HG02852 (cell line): ENCODE data around the gene GAS6.

ENCODE experiments used
- ATAC-seq: cut with Tn5 transposase; IDR thresholded peaks from one replicate; pipeline ENCODE4 v1.9.1; 2021; ENCODE audit warnings: mild to moderate bottlenecking, moderate library complexity; ENCODE audit not compliant: unreplicated experiment

Gene GAS6

DNA sequence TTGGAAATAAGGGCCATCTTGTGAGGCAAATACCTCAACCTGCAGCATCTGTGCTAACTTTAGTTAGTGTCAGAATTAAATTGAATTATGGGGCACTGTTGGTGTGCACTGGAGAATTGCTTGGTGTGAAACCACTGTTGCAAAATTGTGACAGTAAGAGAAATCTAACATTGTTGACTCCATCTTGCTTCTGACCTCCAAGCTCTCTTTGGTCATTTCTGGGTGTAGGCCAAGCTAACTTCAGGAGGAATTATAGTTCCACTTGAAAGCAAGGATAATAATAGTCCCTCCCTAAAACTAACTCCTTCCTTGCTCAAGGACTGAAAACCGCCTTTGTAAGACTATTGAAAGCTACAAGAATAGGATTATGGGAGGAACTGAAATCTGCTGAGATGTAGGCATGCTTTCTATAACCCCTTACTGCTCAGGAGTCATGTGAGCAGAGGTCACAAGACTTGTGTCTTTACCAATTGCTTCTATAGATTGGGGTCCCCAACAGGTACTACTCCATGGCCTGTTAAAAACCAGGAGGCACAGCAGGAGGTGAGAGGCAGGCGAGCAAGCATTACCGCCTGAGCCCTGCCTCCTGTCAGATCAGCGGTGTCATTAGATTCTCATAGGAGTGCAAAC, 24.9 kb upstream of the GAS6 start:
- ATAC-seq, result no peak

DNA sequence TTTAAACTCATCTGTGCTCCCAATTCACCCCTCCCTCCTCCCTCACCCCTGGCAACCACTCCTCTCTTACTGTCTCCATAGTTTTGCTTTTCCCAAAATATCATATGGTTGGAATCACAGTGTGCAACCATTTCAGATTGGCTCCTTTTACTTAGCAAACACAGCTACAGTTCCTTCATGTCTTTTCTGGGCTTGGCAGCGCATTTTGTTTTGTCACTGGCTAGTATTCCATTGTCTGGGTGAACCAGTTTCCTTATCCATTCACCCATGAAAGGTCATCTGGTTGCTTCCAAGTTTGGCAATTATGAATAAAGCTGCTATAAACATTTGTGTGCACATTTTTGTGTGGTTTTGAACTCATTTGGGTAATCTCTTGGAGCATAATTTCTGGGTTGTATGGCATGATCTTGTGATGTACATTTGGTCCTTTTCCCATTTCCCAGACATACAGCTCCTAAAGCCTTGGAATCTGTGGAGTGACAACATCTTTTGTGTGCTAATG, 23.9 kb upstream of the GAS6 start:
- ATAC-seq, result no peak

DNA sequence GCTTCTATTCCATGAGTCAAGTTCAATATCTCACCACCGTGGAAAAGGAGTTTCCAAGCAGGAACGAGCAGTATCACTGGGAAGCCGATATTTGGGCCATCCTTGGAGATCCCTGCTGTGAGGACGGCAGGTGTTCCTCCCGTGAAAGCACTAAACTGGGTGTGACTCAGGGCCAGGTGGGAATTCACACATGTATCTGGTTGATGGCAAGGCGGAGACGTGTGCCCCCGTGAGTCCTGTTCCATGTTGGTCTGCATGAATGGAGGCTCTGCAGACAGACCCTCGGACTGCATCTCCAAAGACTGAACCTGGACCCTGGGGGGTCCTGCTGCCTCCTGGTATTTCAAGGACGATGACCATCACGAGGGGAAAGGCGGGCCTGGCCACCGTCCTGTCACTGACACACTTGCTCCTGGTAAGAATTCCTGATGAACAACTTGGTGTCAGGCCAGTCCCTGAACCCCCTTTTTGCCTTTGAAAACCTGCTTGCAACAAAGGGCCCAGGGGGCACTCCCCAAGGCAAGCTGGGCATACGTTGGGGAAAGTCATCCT, 22.8 kb upstream of the GAS6 start:
- ATAC-seq, result no peak

DNA sequence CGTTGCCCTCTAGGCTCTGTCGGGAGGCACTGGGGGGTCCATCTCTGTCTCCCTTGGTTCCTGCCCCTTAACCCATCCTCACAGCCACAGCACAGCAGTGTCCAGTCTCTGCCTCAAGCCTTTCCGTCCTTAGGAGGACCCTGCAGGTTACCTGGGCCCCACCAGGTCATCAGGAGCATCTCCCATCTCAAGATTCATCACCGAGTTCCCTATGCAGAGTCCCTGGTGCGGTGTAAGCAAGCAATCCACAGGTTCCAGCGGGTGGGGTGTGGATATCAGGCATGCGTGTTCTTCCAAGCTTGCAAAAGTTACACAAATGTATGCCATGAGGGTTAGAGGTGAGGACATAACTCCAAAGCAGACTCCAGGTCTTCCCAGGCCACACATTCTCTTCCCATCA, 20.9 kb upstream of the GAS6 start:
- ATAC-seq, result no peak

DNA sequence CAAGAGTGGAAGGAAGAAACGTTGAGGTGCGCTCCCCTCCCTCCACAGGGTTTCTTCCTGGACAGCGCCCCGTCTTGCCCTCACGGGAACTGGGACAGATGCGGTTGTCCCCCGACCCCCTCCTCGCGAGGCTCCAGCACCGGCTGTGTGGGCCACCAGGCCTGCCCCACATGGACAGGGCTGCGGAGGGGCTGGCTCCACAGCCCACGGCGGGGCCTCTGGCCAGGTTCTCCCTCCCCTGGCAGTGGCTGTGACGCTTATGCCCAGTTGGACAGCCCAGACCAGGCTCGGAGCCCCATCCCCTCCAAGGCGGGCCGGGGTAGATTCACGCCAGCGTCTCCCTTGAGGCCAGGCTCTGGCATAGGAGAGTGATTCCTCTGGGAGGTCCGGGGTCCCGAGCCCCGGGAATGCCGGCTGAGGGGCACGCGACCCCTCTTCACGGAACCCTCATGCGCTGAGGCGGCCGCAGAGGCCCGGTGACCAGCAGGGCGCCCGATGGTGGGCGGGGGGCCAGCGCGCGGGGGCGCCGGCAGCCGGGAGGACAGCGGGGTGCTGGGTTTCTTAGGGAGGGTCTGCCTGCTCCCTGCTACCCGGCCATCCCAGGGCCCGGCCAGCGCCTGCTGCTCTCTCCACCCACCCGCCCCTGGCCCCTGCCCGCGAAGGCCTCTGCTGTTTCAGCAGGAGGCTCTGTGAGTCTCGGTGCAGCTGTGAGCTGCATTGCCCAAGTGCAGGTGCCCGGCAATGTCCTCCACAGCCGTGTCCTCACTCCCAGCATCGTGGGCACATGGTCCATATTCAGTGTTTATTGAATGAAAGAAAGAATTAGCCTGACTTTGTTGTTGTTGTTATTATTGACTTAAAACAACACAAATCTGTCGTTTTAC, 20.3 kb upstream of the GAS6 start:
- ATAC-seq, result no peak

DNA sequence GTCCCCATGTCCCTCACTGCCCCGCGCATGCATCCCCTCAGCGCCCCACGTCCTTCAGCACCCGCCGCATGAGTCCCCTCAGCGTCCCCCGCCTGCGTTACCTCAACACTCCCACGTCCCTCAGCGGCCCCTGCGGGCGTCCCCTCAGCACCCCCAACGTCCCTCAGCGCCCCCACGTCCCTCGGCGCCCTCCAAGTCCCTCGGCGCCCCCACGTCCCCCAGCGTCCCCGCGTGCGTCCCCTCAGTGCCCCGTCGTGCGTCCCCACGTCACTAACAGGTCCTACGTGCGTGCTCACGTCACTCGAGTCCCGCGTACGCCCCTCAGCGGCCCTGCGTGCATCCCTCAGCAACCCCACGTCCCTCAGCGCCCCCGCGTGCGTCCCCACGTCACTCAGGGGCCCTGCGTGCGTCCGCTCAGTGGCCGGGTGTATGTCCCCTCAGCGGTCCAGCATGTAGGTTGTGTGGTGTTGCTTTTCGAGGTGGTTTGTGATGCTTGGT, 19.5 kb upstream of the GAS6 start:
- no peak for ATAC-seq

DNA sequence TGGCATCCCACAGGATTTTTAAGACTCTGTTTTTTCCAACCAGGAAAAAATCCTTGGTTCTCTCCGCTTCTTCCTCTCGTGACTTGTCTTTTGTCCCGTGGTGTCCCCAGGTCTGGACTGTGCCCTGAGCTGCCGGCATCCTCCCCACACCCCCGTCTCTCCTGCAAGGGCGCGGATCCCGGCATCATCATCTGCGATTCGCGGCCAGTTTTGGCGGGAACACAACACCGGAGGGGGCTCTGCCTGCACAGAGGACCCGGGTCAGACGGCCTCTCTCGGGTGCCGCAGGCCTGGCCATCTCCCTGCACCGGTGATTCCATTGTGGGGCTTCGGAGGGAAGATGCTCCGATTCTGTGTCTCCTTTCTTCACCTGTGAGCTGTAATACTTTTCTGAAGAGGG, 18.8 kb upstream of the GAS6 start:
- ATAC-seq, result no peak

DNA sequence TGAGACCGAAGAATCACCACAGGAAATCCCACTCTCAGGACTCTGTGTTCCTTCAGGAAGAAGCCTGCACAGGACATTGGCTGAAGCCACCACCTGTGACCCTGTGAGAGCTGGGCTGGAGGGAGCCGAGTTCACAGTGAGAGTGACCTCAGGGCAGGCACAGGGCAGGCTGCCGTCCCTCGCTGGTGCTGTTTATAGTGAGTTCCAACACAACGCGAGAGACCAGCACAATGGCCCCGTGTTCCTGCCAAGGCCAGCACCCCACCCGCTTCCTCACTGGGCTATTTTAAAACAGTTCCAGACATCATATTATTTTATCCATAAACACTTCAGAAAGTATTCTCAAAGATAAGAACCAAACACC, 18.4 kb upstream of the GAS6 start:
- no peak for ATAC-seq

DNA sequence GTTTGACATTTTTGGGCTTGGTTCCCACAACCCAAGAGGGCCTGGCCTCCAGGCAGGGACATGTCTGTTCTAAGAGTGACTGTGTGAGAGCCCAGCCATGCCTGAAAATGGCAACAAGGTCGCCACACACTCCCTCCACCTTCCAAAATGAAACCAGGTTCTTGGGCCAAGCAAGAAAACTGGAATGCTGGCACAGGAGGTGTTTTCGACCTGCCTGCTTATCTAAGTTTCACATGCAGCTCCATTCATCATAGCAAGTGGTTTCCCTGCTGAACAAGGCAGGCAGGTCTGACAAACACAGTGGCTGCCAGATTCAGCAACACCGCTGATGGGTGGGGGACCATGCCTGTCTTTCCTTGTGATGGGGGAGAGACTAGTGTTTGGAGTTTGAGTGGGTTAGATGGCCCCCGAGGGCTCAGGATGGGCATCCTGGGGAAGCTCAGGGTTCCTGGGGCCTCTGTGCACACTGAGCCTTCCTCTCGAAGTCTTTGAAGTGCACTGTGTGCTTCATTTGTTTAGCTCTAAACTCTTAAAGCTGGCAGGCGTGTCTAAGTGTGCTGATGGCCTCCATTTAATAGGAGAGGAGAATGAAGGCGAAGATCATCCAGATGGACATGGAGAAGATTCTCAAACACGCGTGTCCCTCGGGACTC, 17.9 kb upstream of the GAS6 start:
- ATAC-seq, result no peak

DNA sequence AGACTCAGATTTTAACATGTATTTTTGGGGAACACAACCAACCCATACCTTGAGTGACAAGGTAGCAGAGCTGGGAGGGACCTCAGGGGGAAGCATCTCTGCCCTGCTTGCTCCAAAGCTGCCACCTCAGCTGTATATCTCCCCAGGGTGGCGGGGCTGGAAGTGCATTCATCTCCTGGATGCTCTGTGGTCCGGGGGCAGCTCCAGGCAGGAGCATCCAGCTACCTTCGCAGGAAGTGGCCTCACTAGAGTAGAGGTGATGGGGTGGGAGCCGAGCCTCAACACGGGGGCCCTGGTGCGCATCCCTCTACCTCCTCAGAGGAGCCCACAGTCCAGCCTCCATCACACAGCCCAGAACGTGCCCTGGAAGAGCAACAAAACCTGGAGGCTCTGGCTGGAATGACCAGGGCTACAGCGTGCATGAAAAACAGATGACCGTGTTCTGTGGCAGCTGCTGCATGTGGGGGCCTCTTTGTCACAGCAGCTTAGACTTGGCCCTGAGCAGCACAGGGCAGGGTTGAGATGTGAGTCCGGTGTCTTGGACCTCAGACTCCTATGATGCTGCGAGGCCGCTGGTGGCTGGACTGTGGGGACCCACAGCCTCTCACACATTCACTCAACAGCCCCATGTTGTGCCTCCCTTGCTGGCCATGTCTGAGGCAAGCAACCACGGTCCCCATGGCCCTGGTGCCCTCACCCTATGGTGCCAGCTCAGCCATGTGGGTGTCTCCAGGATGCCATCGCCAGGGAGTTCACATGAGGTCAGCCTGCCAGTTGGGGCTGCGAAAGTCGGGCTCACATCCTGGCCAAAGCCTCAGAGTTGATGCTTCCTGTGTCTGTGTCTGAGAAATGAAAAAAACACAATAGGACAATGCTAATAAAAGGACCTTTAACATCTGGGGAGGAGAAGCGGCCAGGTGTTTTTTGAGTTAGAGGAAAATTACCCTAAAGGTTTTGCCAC, 17.1 kb upstream of the GAS6 start:
- ATAC-seq, result no peak

DNA sequence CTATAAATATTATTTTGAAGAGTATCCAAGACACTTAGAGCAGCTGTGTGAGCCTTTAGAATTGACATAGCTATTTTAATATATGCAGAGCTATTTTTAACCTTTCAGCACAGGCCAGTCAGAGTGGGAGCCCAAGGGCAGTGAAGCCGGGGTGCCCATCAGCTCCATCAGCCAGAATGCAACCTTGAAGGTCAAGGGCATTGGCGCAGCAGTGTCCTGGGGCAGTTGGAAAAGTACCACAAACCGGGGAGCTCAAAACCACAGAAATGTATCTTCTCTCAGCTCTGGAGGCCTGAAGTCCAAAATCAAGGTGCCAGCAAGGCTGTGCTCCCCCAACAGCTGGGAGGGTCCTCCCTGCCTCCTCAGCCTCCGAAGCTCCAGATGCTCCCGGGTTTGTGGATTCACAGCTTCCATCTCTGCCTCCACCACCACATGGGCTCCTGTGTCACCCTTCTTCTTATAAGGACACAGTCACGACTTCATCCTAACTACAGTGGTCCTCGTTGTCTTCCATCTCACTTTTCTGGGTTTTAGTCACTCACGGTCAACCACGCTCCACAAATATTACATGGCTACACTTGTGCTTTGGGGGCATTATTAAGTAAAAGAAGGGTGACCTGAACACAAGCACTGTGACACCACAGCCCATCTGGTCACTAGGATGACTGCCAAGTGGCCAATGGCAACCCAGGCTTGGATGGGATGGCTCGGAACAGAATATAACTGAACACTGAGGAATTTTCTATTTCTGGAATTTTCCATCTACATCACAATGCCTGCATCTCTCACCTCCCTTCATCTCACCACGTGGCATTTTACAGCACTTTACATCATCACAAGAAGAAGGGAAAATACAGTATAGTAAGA, 15.9 kb upstream of the GAS6 start:
- ATAC-seq, result no peak

DNA sequence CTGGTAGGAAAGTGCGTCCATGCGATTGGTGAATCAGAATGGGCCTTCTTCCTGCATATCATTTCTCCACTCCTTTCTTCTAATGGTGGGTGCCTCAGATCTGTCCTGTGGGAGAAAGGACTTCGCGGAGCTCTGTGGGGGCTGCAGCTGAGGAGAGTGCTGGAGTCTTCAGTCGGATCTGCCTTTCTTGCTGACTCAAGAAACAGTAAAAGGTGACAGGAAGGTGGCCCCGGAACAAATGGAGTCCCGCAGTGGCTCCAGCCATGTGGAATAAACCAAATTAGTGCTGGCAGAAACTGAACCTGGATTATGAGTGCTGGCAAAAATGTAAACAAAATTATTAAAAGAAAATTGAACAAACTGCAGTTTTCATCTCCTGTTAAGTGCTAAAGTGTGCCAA, 15.1 kb upstream of the GAS6 start:
- ATAC-seq, result no peak

DNA sequence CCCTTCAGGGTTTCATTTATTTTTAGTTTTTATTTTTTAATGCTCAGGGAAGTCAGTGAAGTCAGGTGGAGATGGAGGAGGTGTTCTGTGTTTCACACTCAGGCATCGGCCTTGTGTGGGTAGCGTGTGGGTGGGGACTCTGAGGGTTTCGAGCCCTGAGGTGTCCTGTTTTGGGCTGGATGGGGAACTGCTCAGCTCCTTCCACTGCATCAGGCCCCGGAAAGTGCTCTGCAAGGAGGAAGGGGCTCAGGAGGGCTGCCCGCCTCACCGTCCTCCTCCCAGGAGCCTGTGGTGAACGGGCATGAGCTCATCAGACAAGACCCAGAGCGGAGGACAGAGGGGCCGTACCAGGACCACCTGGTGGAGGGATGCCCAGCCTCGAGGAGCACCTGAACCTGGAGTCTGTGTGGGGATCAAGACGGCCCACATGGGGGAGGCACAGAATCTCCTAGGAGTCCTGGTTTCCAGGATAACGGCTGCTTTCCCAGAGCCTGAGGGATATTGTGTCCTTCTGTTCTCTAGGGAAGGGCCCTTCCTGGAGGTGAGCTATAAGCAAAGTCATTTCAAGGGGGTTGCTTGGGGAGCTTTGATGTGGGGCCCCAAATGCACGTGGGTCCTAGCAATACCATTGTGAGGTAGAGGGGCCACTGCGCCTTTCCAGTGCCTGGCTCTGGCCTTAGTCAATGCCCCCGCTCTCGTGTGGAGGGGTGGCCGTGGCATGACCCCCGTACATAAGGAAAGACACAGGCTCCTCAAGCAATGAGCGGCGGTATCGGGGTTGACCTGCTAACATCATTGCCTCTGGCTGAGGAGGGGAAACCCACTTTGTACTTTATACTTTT, 13.5 kb upstream of the GAS6 start:
- no peak for ATAC-seq

DNA sequence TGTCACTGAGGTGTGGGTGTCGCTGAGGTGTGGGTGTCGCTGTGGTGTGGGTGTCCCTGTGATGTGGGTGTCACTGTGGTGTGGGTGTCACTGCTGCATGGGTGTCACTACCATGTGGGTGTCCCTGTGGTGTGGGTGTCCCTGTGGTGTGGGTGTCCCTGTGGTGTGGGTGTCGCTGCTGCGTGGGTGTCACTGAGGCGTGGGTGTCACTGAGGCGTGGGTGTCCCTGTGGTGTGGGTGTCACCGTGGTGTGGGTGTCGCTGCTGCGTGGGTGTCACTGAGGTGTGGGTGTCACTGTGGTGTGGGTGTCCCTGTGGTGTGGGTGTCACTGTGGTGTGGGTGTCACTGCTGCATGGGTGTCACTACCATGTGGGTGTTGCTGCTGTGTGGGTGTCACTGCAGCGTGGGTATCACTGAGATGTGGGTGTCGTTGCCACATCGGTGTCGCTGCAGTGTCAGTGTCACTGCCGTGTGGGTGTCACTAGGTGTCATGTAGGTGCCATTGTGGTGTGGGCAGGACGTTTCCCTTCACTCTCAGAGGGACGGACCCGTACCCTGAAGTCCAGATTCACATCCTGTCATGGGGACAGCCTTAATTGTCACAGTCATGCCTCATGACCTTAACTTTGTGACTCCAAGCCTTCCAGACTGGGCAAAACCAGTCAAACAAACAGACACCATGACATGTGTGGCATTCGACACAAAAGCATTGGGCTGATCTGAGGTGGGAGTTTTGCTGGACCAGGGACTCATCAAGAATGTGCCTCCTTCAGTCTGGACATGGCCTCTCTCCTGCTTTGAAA, 12.7 kb upstream of the GAS6 start:
- ATAC-seq, result no peak

DNA sequence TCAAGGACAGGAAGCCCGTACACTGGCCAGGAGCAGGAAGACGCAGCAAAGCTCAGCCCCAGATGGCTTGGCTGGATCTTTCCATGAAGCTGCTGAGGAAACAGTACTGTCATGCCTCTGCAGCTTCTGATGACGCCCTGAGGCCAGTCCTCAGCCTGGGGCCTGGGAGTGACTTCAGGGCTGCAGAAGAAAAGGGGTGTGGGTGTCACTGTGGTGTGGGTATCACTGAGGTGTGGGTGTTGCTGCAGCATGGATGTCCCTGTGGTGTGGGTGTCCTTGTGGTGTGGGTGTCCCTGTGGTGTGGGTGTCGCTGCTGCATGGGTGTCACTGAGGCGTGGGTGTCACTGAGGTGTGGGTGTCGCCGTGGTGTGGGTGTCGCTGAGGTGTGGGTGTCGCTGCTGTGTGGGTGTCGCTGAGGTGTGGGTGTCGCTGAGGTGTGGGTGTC, 12.0 kb upstream of the GAS6 start:
- ATAC-seq, result no peak

DNA sequence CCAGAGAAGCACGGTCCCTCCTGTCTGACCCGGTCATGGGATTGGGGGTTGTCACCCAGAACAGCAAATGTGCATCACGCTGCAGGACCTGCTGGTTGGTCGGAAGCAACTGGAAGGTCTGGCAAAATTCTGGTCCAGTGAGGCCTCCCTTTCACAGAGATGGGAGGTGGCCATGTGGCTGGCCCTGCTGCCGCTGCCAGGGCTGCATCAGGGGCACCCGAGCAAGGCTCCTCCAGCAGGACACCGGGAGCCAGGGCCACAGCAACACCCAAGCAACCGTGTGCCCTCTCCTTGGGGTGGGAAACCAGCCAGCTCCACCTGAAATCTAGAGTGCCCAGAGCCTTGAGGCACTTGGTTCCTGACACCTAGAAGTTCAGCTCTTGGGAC, 11.5 kb upstream of the GAS6 start:
- ATAC-seq, result no peak

DNA sequence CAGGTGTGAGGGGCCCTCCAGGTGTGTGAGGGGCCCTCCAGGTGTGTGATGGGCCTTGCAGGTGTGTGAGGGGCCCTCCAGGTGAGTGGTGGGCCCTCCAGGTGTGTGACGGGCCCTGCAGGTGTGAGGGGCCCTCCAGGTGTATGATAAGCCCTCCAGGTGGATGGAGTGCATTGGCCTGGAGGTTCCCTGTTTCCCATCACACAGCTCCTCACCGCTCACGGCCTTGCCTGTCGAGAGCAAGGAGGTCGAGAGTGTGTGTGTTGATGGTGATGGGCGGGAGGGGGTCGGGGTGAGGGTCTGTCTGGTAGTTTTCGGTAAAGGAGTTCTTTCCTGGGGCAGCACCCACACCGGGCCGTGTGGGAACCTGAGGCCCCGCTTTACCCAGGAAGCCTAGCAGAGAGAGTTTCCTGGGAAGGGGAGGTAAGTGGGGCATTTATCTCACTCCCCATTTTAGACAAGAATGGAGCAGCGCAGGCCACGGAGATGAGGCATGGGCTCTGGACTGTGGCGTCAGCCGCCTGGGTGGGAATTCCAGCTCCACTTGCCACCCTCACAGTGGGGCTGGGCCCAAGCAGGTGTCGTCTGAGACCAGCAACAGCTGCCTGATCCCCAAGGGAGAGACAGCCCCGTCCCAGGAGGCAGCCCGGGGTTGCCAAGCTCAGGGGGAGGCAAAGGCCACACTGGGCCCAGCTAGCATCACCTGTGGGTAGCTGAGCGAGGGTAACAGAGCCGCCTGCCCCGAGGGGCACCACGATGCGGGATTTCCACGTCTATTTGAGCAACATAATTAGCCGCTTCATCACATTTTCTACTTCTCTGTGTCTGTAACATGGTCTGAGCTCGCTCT, 10.9 kb upstream of the GAS6 start:
- no peak for ATAC-seq
